Measurements from ENCODE around the gene PTPRT.

Gene PTPRT

DNA sequence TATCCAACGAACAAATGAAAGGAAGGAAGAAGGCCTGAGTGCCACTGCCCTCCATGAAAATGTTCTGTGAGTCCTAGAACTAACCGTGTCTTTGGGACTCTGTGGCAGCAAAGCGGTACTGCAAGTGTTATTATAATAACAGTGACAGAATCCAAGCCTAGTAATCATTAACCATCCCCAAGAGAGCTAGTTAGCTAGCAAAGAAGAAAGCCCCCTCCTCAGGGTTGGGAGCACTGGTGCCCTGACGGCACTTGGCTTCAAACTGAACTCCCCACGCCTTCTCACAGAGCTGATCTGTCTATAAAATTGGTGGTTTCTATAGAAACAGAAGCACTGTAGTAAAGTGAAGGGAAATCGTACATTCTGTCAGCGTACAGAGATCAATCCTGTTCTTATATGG, 239.8 kb downstream of the PTPRT start:
- H3K27ac ChIP-seq, result no peak overlapping the region
- TF ChIP-seq CTCF (IDR thresholded peaks at IDR 0.05) (no peak), ZFX (IDR thresholded peaks at IDR 0.05; ENCODE audit: borderline replicate concordance) (no peak)

- no peak overlapping the region for H3K27ac ChIP-seq
- TF ChIP-seq CTCF (IDR thresholded peaks at IDR 0.05) (no peak), ZFX (IDR thresholded peaks at IDR 0.05; ENCODE audit: borderline replicate concordance) (no peak)
These were observed 244.3 kb downstream of the PTPRT start for GRCh38 chr20:42945234-42945994.

DNA sequence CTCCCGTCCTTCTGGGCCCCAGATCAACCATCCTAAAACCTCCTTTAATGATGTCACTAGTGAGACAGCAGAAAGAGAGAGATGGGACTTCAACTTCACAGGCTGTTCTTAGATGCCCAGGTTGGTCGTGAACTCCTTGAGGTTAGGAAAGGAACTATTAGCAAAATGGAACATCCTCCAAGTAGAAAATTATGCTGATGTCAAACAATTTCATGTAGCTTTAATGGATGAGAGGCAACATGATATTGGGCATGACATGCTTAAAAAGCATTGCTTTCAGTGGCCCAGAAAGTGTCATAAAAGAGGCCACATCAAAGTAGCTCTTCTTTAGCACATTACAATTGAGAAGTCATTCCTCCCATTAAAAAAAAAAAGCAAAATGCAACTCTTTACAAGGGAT, 248.1 kb downstream of the PTPRT start:
- TF ChIP-seq ZFX (IDR thresholded peaks at IDR 0.05; ENCODE audit: borderline replicate concordance) (no peak), CTCF (IDR thresholded peaks at IDR 0.05) (no peak)
- H3K27ac ChIP-seq, result no peak overlapping the region

- H3K27ac ChIP-seq, result no peak overlapping the region
These were observed 251.1 kb downstream of the PTPRT start for GRCh38 chr20:42938441-42939205.

GRCh38 chr20:42936482-42936881, 253.2 kb downstream of the PTPRT start:
- H3K27ac ChIP-seq, result no peak overlapping the region
- TF ChIP-seq CTCF (IDR thresholded peaks at IDR 0.05), result no peak
- no peak for TF ChIP-seq ZFX (IDR thresholded peaks at IDR 0.05; ENCODE audit: borderline replicate concordance)

More at GRCh38 chr20:42938441-42939205, 251.1 kb downstream of the PTPRT start:
- TF ChIP-seq CTCF (IDR thresholded peaks at IDR 0.05) (no peak), ZFX (IDR thresholded peaks at IDR 0.05; ENCODE audit: borderline replicate concordance) (no peak)

DNA sequence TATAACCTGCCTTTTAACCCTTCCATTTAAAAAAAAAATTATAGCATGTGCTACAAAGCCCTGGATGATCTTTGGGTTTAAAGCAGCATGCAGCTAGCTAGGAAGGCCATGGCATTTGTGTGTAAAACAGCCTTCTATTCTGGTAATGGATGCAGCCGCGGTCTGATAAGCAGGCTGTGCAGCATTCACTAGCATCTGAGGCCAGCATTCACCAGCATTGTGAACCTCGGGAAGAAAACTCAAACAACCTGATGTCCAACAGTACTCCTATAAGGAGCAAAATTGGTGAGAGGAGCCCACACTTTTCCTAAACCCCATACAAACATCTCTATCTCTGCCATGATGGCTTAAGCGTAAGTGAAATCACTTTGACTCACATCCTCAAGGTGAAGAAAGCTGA, 265.5 kb downstream of the PTPRT start:
- no peak for TF ChIP-seq ZFX (IDR thresholded peaks at IDR 0.05; ENCODE audit: borderline replicate concordance)
- TF ChIP-seq CTCF (IDR thresholded peaks at IDR 0.05), result no peak
- H3K27ac ChIP-seq, result no peak overlapping the region

GRCh38 chr20:42923348-42923918, 266.3 kb downstream of the PTPRT start:
- TF ChIP-seq ZFX (IDR thresholded peaks at IDR 0.05; ENCODE audit: borderline replicate concordance) (no peak), CTCF (IDR thresholded peaks at IDR 0.05) (no peak)
- no peak overlapping the region for H3K27ac ChIP-seq

Measured in 22Rv1 (cell line).